Measurements from ENCODE around the gene NFAM1. TPM values are rescaled to one million over a fixed set of nuclear protein-coding genes. Genes with fewer than 3 reads are reported as not detected.

Gene NFAM1
- not detected in 2 replicates for total RNA-seq (2014; rRNA removed; shearing (Covaris generic))

GRCh38 chr22:42432020-42432596, at the start of gene NFAM1:
NFAM1 (minus strand) TSS chr22:42432403; CDS start chr22:42432357, 46 bp downstream.
- no peak for DNase-seq (ENCODE audit: low read depth)

GRCh38 chr22:42475122-42475521, 42.9 kb upstream of the NFAM1 start:
- no peak for DNase-seq (ENCODE audit: low read depth)

GRCh38 chr22:42473484-42474193, 41.4 kb upstream of the NFAM1 start:
- DNase-seq (ENCODE audit: low read depth), result peak; percentile 60

- DNase-seq (ENCODE audit: low read depth), result no peak
These were observed 40.5 kb upstream of the NFAM1 start for GRCh38 chr22:42472671-42473070.

GRCh38 chr22:42471441-42471840, 39.2 kb upstream of the NFAM1 start:
- no peak for DNase-seq (ENCODE audit: low read depth)

- no peak for DNase-seq (ENCODE audit: low read depth)
These were observed 38.3 kb upstream of the NFAM1 start for GRCh38 chr22:42470366-42471082.

GRCh38 chr22:42468841-42469240, 36.6 kb upstream of the NFAM1 start:
- peak; percentile 67 for DNase-seq (ENCODE audit: low read depth)

GRCh38 chr22:42462016-42462415, 29.8 kb upstream of the NFAM1 start:
- DNase-seq (ENCODE audit: low read depth), result no peak

GRCh38 chr22:42461511-42461910, 29.3 kb upstream of the NFAM1 start:
- DNase-seq (ENCODE audit: low read depth), result no peak

- no peak for DNase-seq (ENCODE audit: low read depth)
These were observed 27.3 kb upstream of the NFAM1 start for GRCh38 chr22:42459287-42460063.

- DNase-seq (ENCODE audit: low read depth), result no peak
These were observed 20.7 kb upstream of the NFAM1 start for GRCh38 chr22:42452916-42453315.

- no peak for DNase-seq (ENCODE audit: low read depth)
These were observed 20.3 kb upstream of the NFAM1 start for GRCh38 chr22:42452456-42452855.

- DNase-seq (ENCODE audit: low read depth), result no peak
These were observed 19.4 kb upstream of the NFAM1 start for GRCh38 chr22:42451499-42452145.

- DNase-seq (ENCODE audit: low read depth), result no peak
These were observed 18.7 kb upstream of the NFAM1 start for GRCh38 chr22:42450862-42451261.

- DNase-seq (ENCODE audit: low read depth), result no peak
These were observed 13.9 kb upstream of the NFAM1 start for GRCh38 chr22:42446151-42446550.

- DNase-seq (ENCODE audit: low read depth), result peak; percentile 76
These were observed 12.1 kb upstream of the NFAM1 start for GRCh38 chr22:42444077-42444904.

GRCh38 chr22:42443240-42444076, 11.3 kb upstream of the NFAM1 start:
- DNase-seq (ENCODE audit: low read depth), result no peak

GRCh38 chr22:42442748-42443147, 10.5 kb upstream of the NFAM1 start:
- DNase-seq (ENCODE audit: low read depth), result no peak

- no peak for DNase-seq (ENCODE audit: low read depth)
These were observed 8.5 kb upstream of the NFAM1 start for GRCh38 chr22:42440728-42441127.
